Right lobe of liver (tissue), 6 donors: ENCODE results near the gene FAM163A. TPM values are rescaled to one million over a fixed set of nuclear protein-coding genes. Genes with fewer than 3 reads are reported as not detected.

ENCODE experiments used
- ATAC-seq, 4 donors: fragments of 200-7000 bp; cut with Tn5 transposase; one replicate each; pipeline ENCODE4 v1.9.1; 2020; ENCODE audit warnings: mild to moderate bottlenecking in 4 of 4, moderate library complexity in 4 of 4
- DNase-seq, 3 donors: peaks; one replicate each; pipeline ENCODE4 v3.0.0-alpha.2; 2020
- H3K27ac ChIP-seq, 3 donors: fragments of 200-600 bp; one replicate each; pipeline ENCODE4 v1.8.0; 2022
- H3K27me3 ChIP-seq, 2 donors: fragments of 200-600 bp; one replicate each; pipeline ENCODE4 v1.8.0; 2022
- H3K36me3 ChIP-seq, 4 donors: fragments of 200-600 bp; sonication (generic) in 1 of 4; one replicate each; pipeline versions ENCODE4 v1.5.1 to v1.8.0; 2017 to 2022; ENCODE audit warnings: control low read depth in 1 of 4
- H3K4me1 ChIP-seq, 4 donors: fragments of 200-600 bp; sonication (generic) in 1 of 4; one replicate each; pipeline versions ENCODE4 v1.5.1 to v1.8.0; 2017 to 2022; ENCODE audit warnings: control low read depth in 1 of 4
- H3K4me3 ChIP-seq, 3 donors: fragments of 200-600 bp; one replicate each; pipeline ENCODE4 v1.8.0; 2022
- H3K9me3 ChIP-seq, 4 donors: fragments of 200-600 bp; sonication (generic) in 1 of 4; one replicate each; pipeline versions ENCODE4 v1.5.1 to v1.8.0; 2017 to 2022; ENCODE audit warnings: control low read depth in 1 of 4
- CTCF ChIP-seq, 4 donors: fragments of 200-600 bp in 3 of 4; fragments of 450-650 bp in 1 of 4; IDR thresholded peaks; one replicate each; pipeline versions ENCODE4 v1.5.1 to v1.8.0; 2016 to 2022; ENCODE audit warnings: antibody characterized with exemption in 4 of 4, mild to moderate bottlenecking in 2 of 4
- POLR2A ChIP-seq: fragments of 450-650 bp; IDR thresholded peaks from one replicate; pipeline ENCODE4 v1.6.1; 2017; ENCODE audit warnings: antibody characterized with exemption, mild to moderate bottlenecking
- WGBS: methylation state at CpG from one replicate; pipeline ENCODE4 v1.1.6; 2018; ENCODE audit warnings: low coverage, low lambda C conversion rate; ENCODE audit not compliant: insufficient coverage; ENCODE audit errors: missing lambda C conversion rate; 5-methylcytosine and 5-hydroxymethylcytosine counted together
- intact Hi-C, 2 donors: fragments of 100-400 bp; cut with DNase I; formaldehyde crosslinking; loops; one replicate each; pipeline versions ENCODE4 v1.11.2 to v1.14.1; 2022
- total RNA-seq, 6 experiments: library from RNA; depleted of rRNA in 2 of 6; stranded (reverse); fragments of >200 nt in 2 of 6; fragmentation: NEBNext Ultra II Directional in 3 of 6; extraction: Animal tissue kit (Norgen Biotek cat#: 25700) in 3 of 6; gene quantifications; one replicate each; pipeline versions ENCODE4 v1.1.0 to v1.2.4, GENCODE V29; 2016 to 2023
- donor health status: DM: no; HTN: yes; CAD: no.
- donor health status: DM: no; HTN: no; CAD: no.
- donor health status: DM: no; HTN: no; CAD: no.
- donor health status: DM: no; HTN: yes; CAD: no.
- donor health status: DM: no; HTN: yes; CAD: no.

FAM163A gene
- total RNA-seq, 6 experiments from 2014 or later, result 0.07 to 0.12 (median 0.12) TPM; not detected in 3

- Histone ChIP-seq H3K4me1 (no peaks in the 10 kb centered on the region), H3K27ac (no peak overlapping the region), H3K27me3 (no peaks in the 10 kb centered on the region), H3K9me3 (no peaks in the 10 kb centered on the region), H3K4me3 (no peak overlapping the region), H3K36me3 (no peaks in the 10 kb centered on the region)
- TF ChIP-seq CTCF (IDR thresholded peaks at IDR 0.05), result no peak
- no peak for TF ChIP-seq POLR2A
- DNase-seq (peak in 1 of 3 donors; percentile 18), ATAC-seq (no peak)
- intact Hi-C loops, result no loop called here
- 45% methylated on average over 2 of the region's 9 CpGs for WGBS
Observed at GRCh38 chr1:179821524-179821923, 78.4 kb downstream of the FAM163A start.

- no peak for ATAC-seq
- H3K4me1 ChIP-seq, result no peaks in the 10 kb centered on the region
- no peak overlapping the region for H3K4me3 ChIP-seq
- intact Hi-C loops, result no loop called here
- no peaks in the 10 kb centered on the region for H3K9me3 ChIP-seq
- H3K36me3 ChIP-seq, result no peaks in the 10 kb centered on the region
- WGBS, result 79% methylated on average over 2 of the region's 2 CpGs
- no peak overlapping the region for H3K27ac ChIP-seq
- no peak for TF ChIP-seq POLR2A
- TF ChIP-seq CTCF (IDR thresholded peaks at IDR 0.05), result no peak
- no peaks in the 10 kb centered on the region for H3K27me3 ChIP-seq
- DNase-seq, result no peak
Observed at GRCh38 chr1:179822065-179822464, 79.0 kb downstream of the FAM163A start.

- intact Hi-C loops, result no loop called here
Observed at GRCh38 chr1:179823693-179824092, 80.6 kb downstream of the FAM163A start.

GRCh38 chr1:179824265-179824664, 81.2 kb downstream of the FAM163A start:
- peak in 1 of 4 donors; percentile 12 for ATAC-seq
- intact Hi-C loops, result no loop called here
- no peak overlapping the region for H3K4me3 ChIP-seq
- no peak overlapping the region for H3K27ac ChIP-seq
- no peak for TF ChIP-seq POLR2A
- no peak for TF ChIP-seq CTCF (IDR thresholded peaks at IDR 0.05)
- H3K4me1 ChIP-seq, result no peaks in the 10 kb centered on the region
- no peaks in the 10 kb centered on the region for H3K36me3 ChIP-seq
- H3K9me3 ChIP-seq, result no peaks in the 10 kb centered on the region
- DNase-seq, result peak in 1 of 3 donors; percentile 40
- WGBS, result no CpG with 5 or more reads among the region's 6 CpGs
- H3K27me3 ChIP-seq, result no peaks in the 10 kb centered on the region

More at GRCh38 chr1:179823693-179824092, 80.6 kb downstream of the FAM163A start:
- Histone ChIP-seq H3K4me1 (no peaks in the 10 kb centered on the region), H3K9me3 (no peaks in the 10 kb centered on the region), H3K36me3 (no peaks in the 10 kb centered on the region), H3K27ac (no peak overlapping the region), H3K4me3 (no peak overlapping the region), H3K27me3 (no peaks in the 10 kb centered on the region)
- DNase-seq, result peak in 1 of 3 donors; percentile 17
- 85% methylated on average over 4 of the region's 4 CpGs for WGBS
- ATAC-seq, result no peak
- no peak for TF ChIP-seq POLR2A

- whole genome bisulfite sequencing, result 55% methylated on average over 6 of the region's 8 CpGs
- DNase-seq (no peak), ATAC-seq (peak in 1 of 4 donors; percentile 25)
- H3K27ac ChIP-seq, result no peak overlapping the region
- TF ChIP-seq CTCF (IDR thresholded peaks at IDR 0.05), result no peak
- TF ChIP-seq POLR2A, result no peak
- no peaks in the 10 kb centered on the region for H3K9me3 ChIP-seq
- intact Hi-C loops, result no loop called here
- H3K4me1 ChIP-seq, result no peaks in the 10 kb centered on the region
- no peak overlapping the region for H3K4me3 ChIP-seq
- no peaks in the 10 kb centered on the region for H3K27me3 ChIP-seq
- H3K36me3 ChIP-seq, result no peaks in the 10 kb centered on the region
Observed at GRCh38 chr1:179825206-179825605, 82.1 kb downstream of the FAM163A start.
